ENCODE data around the gene OR51A2.

DNA sequence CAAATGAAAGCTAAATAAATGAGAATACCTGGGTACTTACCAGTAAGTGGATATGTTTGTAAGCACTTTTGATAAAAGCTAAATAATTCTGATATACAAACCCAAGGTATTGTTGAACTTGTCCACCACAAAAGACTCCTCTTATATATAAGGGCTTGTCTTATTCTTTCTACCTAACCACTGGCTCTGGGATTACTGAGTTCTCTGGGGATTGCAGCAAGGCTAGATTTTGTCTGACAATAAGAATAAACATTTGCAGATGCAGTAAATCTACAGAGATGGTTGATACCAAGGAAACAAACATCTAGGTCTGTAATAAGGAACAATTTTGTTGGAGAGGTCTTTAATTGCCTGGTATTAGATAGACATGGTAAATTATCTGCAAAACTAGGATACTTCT, 8.0 kb downstream of the OR51A2 start, which contains the start of gene OR51A4:
- TF ChIP-seq, protein P1, sequence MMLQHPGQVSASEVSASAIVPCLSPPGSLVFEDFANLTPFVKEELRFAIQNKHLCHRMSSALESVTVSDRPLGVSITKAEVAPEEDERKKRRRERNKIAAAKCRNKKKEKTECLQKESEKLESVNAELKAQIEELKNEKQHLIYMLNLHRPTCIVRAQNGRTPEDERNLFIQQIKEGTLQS (IDR thresholded peaks at IDR 0.05) = no peak
- TF ChIP-seq SP1 (IDR thresholded peaks at IDR 0.05; ENCODE audit: low read depth) = no peak
- TF ChIP-seq YY1 (IDR thresholded peaks at IDR 0.05; ENCODE audit: extremely low read depth, insufficient replicate concordance, low read depth, low read length) = no peak
- TF ChIP-seq POLR2A (IDR thresholded peaks at IDR 0.05; ENCODE audit: borderline replicate concordance, extremely low read depth, insufficient read depth, insufficient read length) = no peak
- TF ChIP-seq MAX (IDR thresholded peaks at IDR 0.05) = no peak
- TF ChIP-seq, protein P2, sequence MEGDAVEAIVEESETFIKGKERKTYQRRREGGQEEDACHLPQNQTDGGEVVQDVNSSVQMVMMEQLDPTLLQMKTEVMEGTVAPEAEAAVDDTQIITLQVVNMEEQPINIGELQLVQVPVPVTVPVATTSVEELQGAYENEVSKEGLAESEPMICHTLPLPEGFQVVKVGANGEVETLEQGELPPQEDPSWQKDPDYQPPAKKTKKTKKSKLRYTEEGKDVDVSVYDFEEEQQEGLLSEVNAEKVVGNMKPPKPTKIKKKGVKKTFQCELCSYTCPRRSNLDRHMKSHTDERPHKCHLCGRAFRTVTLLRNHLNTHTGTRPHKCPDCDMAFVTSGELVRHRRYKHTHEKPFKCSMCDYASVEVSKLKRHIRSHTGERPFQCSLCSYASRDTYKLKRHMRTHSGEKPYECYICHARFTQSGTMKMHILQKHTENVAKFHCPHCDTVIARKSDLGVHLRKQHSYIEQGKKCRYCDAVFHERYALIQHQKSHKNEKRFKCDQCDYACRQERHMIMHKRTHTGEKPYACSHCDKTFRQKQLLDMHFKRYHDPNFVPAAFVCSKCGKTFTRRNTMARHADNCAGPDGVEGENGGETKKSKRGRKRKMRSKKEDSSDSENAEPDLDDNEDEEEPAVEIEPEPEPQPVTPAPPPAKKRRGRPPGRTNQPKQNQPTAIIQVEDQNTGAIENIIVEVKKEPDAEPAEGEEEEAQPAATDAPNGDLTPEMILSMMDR (IDR thresholded peaks at IDR 0.05 in 2 of 3, conservative IDR thresholded peaks at IDR 0.05 in 1 of 3; ENCODE audit: borderline replicate concordance in 1 of 3, insufficient read depth in 1 of 3, low read depth in 2 of 3, low read length in 2 of 3) = no peak
- no peak for TF ChIP-seq CBX3 (IDR thresholded peaks at IDR 0.05; ENCODE audit: low read depth)
- no peak for TF ChIP-seq EZH2 (IDR thresholded peaks at IDR 0.05)
- no peak for TF ChIP-seq SRF (IDR thresholded peaks at IDR 0.05; ENCODE audit: low read depth)
- no peak for TF ChIP-seq JUND (IDR thresholded peaks at IDR 0.05)
- TF ChIP-seq ELF1 (IDR thresholded peaks at IDR 0.05; ENCODE audit: borderline replicate concordance, low read depth) = no peak
